Measurements from ENCODE around the gene CST8.
"Not testable (repeated sequence)": the region's sequence is repeated elsewhere in the genome, so short reads cannot be mapped to it uniquely, and the experiment has no call there.

The CST8 gene

DNA sequence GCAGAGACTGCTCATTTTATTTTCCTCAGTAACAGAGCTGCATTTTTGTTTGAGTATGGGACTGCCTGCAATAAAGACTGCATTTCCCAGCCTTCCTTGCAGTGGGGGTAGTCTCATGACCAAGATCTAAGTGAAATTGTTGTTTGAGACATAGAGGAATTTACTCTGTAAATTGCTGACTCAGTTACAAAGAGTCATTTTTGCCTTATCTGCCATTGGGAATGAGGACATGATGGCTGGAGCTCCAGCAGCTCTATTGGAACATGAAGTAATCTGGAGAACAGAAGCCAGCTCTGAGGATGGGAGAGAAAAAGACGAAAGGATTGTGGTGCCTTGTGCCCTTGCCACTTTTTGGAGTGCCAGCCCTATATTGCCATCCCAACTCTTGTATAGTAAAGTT lies 36.1 kb upstream of the CST8 start:
- DNase-seq (ENCODE audit: low read depth in 2 of 2) = no peak
- TF ChIP-seq, protein P1, sequence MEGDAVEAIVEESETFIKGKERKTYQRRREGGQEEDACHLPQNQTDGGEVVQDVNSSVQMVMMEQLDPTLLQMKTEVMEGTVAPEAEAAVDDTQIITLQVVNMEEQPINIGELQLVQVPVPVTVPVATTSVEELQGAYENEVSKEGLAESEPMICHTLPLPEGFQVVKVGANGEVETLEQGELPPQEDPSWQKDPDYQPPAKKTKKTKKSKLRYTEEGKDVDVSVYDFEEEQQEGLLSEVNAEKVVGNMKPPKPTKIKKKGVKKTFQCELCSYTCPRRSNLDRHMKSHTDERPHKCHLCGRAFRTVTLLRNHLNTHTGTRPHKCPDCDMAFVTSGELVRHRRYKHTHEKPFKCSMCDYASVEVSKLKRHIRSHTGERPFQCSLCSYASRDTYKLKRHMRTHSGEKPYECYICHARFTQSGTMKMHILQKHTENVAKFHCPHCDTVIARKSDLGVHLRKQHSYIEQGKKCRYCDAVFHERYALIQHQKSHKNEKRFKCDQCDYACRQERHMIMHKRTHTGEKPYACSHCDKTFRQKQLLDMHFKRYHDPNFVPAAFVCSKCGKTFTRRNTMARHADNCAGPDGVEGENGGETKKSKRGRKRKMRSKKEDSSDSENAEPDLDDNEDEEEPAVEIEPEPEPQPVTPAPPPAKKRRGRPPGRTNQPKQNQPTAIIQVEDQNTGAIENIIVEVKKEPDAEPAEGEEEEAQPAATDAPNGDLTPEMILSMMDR (IDR thresholded peaks at IDR 0.05; ENCODE audit: low read depth, low read length) = no peak
- no peak overlapping the region for H3K4me3 ChIP-seq (replicated peaks in 1 of 2; ENCODE audit: low read depth in 2 of 2, low read length in 2 of 2)

DNA sequence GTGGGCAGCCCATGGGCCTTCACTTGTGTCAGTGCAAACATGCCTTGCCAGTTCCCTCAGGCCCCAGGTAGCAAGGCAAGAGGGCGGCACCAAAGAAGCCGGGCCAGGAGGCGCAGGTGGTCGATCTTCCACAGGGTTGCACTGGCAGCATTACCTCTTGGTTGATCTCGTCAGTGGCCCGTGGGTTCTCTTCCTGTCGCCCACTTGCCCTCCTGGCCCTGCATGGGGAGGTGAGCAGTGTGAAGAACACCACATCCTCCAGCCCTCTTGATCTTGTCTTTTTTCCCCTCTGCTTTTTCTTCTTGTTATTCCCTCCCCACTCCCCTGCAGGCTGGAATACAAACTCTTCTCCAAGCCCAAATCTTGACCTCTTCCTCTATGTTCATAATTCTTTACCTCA lies 35.3 kb upstream of the CST8 start:
- TF ChIP-seq, protein P1 (IDR thresholded peaks at IDR 0.05; ENCODE audit: low read depth, low read length) = no peak
- H3K4me3 ChIP-seq (replicated peaks in 1 of 2; ENCODE audit: low read depth in 2 of 2, low read length in 2 of 2) = no peak overlapping the region
- no peak for DNase-seq (ENCODE audit: low read depth in 2 of 2)

DNA sequence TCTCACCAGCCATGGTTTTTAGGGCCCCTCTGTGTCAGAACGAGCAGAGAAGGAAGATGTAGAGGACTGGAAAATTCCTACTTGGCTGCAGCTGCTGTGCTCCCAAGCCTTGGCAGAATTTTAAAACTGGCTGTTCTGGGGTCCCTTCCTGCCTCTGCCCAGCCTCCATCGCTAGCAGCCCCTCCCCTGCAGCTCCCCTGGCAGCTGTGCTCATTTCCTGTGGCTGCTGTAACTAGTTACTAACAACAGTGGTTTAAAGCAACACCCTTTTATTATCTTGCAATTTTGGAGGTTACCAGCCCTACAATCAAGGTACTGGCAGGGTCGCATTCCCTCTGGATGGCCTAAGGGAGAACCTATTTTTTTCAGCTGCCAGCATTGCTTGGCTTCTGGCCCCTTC lies 34.5 kb upstream of the CST8 start:
- no peak for DNase-seq (ENCODE audit: low read depth in 2 of 2)
- H3K4me3 ChIP-seq (replicated peaks in 1 of 2; ENCODE audit: low read depth in 2 of 2, low read length in 2 of 2) = no peak overlapping the region
- TF ChIP-seq, protein P1 (IDR thresholded peaks at IDR 0.05; ENCODE audit: low read depth, low read length) = no peak

DNA sequence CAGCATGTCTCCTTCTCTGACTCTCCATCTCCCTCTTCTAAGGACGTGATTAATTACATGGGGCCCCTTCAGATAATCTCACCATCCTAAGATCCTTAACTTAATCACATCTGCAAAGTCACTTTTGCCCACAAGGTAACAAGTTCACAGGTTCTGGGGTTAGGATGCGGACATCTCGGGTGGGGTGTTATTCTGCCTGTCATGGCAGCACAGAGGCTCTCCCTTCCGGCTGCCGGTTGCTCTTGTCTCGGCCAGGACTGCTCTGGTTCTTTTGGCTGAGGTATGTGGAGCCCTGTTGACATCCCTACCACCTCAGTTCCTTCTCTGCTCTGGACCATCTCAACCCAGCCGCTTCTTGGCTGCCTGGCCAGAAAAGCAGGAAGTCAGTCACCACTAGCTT lies 34.0 kb upstream of the CST8 start:
- TF ChIP-seq, protein P1 (IDR thresholded peaks at IDR 0.05; ENCODE audit: low read depth, low read length) = no peak
- DNase-seq (ENCODE audit: low read depth in 2 of 2) = no peak
- H3K4me3 ChIP-seq (replicated peaks in 1 of 2; ENCODE audit: low read depth in 2 of 2, low read length in 2 of 2) = no peak overlapping the region

DNA sequence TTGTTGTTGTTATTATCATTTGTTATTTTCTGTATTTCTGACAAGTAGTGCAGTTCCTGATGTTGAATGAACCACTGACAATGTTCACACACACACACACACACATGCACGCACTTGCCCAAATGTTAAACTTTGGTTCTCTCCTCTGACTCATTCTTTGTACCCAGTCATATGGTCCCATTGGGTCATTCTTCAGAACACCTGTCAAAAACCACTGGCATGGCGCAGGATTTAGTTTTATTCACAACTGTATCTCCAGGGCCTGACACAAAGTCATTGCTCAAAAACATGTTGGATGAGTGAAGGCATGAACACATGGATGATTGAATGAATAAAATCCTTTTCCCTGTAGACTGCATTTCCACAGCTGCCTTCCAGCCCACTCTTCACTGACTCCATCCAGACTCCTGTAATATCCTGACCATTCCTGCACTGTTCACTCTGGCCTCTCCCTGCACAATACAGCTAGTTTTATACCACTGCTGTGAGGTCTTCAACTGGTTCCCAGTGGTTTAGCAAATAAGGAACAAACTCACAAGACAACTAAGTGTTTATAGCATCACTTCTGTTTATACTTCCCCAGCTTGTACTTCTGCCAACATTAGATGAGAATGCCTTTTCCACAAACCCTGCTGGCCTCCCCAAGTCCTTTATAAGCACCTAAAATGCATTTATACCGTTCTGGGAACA lies 31.3 kb upstream of the CST8 start:
- DNase-seq (ENCODE audit: low read depth in 2 of 2) = no peak
- TF ChIP-seq, protein P1 (IDR thresholded peaks at IDR 0.05; ENCODE audit: low read depth, low read length) = no peak
- no peak overlapping the region for H3K4me3 ChIP-seq (replicated peaks in 1 of 2; ENCODE audit: low read depth in 2 of 2, low read length in 2 of 2)

DNA sequence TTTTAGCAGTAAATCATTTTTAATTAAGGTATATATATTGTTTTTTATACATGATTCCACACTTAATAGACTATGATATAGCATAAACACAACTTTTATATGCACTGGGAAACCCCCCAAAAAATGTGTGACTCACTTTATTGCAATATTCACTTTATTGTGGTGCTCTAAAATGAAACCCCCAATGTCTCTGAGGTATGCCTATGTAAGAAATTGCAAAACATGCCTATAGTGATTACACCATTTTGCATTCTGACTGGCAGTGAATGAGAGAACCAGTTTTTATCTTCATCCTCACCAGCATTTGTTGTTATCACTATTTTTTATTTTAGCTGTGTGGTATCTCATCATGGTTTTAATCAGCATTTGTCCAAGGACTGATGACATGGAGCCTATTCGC lies 29.7 kb upstream of the CST8 start:
- peak in 1 of 2 donors; percentile 9 for DNase-seq (ENCODE audit: low read depth in 2 of 2)
- no peak overlapping the region for H3K4me3 ChIP-seq (replicated peaks in 1 of 2; ENCODE audit: low read depth in 2 of 2, low read length in 2 of 2)
- TF ChIP-seq, protein P1 (IDR thresholded peaks at IDR 0.05; ENCODE audit: low read depth, low read length) = no peak

DNA sequence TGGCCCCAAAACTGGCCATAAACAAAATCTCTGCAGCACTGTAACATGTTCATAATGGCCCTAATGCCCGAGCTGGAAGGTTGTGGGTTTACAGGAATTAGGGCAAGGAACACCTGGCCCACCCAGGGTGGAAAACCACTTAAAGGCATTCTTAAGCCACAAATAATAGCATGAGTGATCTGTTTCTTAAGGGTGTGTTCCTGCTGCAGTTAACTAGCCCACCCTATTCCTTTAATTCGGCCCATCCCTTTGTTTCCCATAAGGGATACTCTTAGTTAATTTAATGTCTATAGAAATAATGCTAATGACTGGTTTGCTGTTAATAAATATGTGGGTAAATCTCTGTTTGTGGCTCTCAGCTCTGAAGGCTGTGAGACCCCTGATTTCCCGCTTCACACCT lies 24.0 kb upstream of the CST8 start:
- not testable (repeated sequence) for DNase-seq (ENCODE audit: low read depth in 2 of 2); H3K4me3 ChIP-seq (replicated peaks in 1 of 2; ENCODE audit: low read depth in 2 of 2, low read length in 2 of 2)

DNA sequence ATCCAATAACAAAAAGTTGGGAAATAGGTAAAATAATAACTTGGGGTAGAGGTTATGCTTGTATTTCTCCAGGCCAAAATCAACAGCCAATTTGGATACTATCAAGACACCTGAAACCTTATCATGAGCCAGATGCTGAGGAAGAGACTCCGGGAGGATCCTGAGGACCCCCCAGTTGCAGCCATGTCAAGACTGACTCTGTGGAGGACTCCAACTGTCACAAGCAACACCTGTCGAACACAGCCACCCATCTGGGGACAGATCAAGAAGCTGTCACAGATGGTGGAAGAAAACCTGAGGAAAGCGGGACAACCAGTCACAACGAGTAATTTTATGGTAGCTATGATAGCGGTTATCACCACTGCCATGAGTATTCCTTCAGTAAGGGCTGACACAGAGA lies 18.6 kb upstream of the CST8 start:
- not testable (repeated sequence) for DNase-seq (ENCODE audit: low read depth in 2 of 2); H3K4me3 ChIP-seq (replicated peaks in 1 of 2; ENCODE audit: low read depth in 2 of 2, low read length in 2 of 2)

DNA sequence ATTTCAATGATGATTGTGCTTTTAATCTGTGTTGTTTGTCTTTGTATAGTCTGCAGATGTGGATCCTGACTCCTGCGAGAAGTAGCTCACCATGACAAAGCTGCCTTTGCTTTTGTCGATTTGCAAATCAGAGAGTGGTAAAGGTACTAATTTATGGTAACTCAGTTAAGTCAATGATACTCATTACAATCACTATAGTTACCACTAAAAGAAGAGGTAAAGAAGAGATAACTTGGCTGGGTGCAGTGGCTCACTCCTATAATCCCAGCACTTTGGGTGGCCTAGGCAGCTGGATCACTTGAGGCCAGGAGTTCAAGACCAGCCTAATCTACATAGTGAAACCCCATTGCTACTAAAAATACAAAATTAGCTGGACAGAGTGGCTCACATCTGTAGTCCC lies 17.6 kb upstream of the CST8 start:
- H3K4me3 ChIP-seq (replicated peaks in 1 of 2; ENCODE audit: low read depth in 2 of 2, low read length in 2 of 2); DNase-seq (ENCODE audit: low read depth in 2 of 2): not testable (repeated sequence)

Measured in cardiac fibroblast (primary cell).